Activated CD4-positive, alpha-beta T cell treated with anti-CD3 and anti-CD28 coated beads, Interleukin-2, amount 50 U/mL, for 4 hours (primary cell): ENCODE measurements around the gene MAPKAP1.

Source experiments
- DNase-seq, 2 experiments: peaks; one replicate each; pipeline ENCODE4 v3.0.0-alpha.2; 2020

MAPKAP1 gene

GRCh38 chr9:125663127-125663526, 43.9 kb downstream of the MAPKAP1 start:
- no peak for DNase-seq

GRCh38 chr9:125660557-125660956, 46.5 kb downstream of the MAPKAP1 start:
- no peak for DNase-seq

GRCh38 chr9:125659954-125660353, 47.1 kb downstream of the MAPKAP1 start:
- no peak for DNase-seq

- DNase-seq = no peak
Observed at GRCh38 chr9:125659201-125659840, 47.7 kb downstream of the MAPKAP1 start.

GRCh38 chr9:125656560-125656959, 50.4 kb downstream of the MAPKAP1 start:
- DNase-seq = no peak

GRCh38 chr9:125655691-125656410, 51.2 kb downstream of the MAPKAP1 start:
- DNase-seq = no peak

GRCh38 chr9:125655066-125655633, 51.9 kb downstream of the MAPKAP1 start:
- DNase-seq = no peak

- no peak for DNase-seq
Observed at GRCh38 chr9:125654121-125654520, 52.9 kb downstream of the MAPKAP1 start.

- no peak for DNase-seq
Observed at GRCh38 chr9:125653325-125653724, 53.7 kb downstream of the MAPKAP1 start.

- no peak for DNase-seq
Observed at GRCh38 chr9:125652759-125653158, 54.2 kb downstream of the MAPKAP1 start.

GRCh38 chr9:125652233-125652594, 54.8 kb downstream of the MAPKAP1 start:
- DNase-seq = no peak

GRCh38 chr9:125651576-125652232, 55.3 kb downstream of the MAPKAP1 start:
- no peak for DNase-seq

GRCh38 chr9:125650271-125650737, 56.7 kb downstream of the MAPKAP1 start:
- DNase-seq = no peak

- DNase-seq = no peak
Observed at GRCh38 chr9:125649826-125650225, 57.2 kb downstream of the MAPKAP1 start.

GRCh38 chr9:125649315-125649714, 57.7 kb downstream of the MAPKAP1 start:
- peak in 1 of 2 experiments; percentile 22 for DNase-seq

- no peak for DNase-seq
Observed at GRCh38 chr9:125648294-125648693, 58.7 kb downstream of the MAPKAP1 start.

GRCh38 chr9:125646621-125647100, 60.3 kb downstream of the MAPKAP1 start:
- DNase-seq = no peak

GRCh38 chr9:125646217-125646616, 60.8 kb downstream of the MAPKAP1 start:
- no peak for DNase-seq

GRCh38 chr9:125644819-125645507, 62.0 kb downstream of the MAPKAP1 start:
- DNase-seq = no peak

- no peak for DNase-seq
Observed at GRCh38 chr9:125642311-125642710, 64.7 kb downstream of the MAPKAP1 start.

GRCh38 chr9:125639057-125639456, 68.0 kb downstream of the MAPKAP1 start:
- DNase-seq = no peak

GRCh38 chr9:125638239-125639045, 68.6 kb downstream of the MAPKAP1 start:
- DNase-seq = no peak
